ENCODE data around the gene CELF5.

The CELF5 gene

DNA sequence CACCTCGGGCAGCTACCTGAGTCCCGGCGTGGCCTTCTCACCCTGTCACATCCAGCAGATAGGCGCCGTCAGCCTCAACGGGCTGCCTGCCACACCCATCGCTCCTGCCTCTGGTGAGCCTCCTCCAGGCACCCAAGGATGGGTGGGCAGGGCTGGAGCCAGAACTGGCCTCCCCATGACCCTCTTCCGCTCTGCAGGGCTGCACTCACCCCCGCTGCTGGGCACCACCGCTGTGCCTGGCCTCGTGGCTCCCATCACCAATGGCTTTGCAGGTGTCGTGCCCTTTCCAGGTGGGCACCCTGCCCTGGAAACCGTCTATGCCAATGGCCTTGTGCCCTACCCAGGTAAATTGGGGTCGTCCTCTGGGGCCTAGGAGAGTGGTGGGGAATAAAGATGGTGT is 57.7 kb downstream of the CELF5 start:
- DNase-seq (ENCODE audit: low read depth): no peak
- TF ChIP-seq, protein P1, sequence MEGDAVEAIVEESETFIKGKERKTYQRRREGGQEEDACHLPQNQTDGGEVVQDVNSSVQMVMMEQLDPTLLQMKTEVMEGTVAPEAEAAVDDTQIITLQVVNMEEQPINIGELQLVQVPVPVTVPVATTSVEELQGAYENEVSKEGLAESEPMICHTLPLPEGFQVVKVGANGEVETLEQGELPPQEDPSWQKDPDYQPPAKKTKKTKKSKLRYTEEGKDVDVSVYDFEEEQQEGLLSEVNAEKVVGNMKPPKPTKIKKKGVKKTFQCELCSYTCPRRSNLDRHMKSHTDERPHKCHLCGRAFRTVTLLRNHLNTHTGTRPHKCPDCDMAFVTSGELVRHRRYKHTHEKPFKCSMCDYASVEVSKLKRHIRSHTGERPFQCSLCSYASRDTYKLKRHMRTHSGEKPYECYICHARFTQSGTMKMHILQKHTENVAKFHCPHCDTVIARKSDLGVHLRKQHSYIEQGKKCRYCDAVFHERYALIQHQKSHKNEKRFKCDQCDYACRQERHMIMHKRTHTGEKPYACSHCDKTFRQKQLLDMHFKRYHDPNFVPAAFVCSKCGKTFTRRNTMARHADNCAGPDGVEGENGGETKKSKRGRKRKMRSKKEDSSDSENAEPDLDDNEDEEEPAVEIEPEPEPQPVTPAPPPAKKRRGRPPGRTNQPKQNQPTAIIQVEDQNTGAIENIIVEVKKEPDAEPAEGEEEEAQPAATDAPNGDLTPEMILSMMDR (IDR thresholded peaks at IDR 0.05; ENCODE audit: low read length, missing control alignments): no peak
- H3K4me3 ChIP-seq (replicated peaks; ENCODE audit: low read depth, low read length): no peak overlapping the region

DNA sequence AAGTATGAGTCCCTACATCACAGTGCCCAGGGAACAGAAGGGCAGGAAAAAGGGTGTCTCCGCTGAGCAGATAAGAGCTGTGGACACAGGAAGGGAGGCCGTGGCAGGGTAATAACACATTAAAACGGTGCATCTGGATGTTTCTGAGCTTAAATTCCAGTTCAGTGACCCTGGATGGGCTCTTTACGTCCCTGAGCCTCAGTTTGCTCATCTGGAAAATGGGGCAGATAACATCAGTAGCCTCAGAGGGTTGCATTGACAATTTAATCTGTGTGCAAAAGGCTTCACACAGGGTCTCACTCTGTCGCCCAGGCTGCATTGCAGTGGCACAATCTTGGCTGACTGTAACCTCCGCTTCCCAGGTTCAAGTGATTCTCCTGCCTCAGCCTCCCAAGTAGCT is 58.1 kb downstream of the CELF5 start:
- DNase-seq (ENCODE audit: low read depth): no peak
- no peak overlapping the region for H3K4me3 ChIP-seq (replicated peaks; ENCODE audit: low read depth, low read length)
- TF ChIP-seq, protein P1 (IDR thresholded peaks at IDR 0.05; ENCODE audit: low read length, missing control alignments): no peak

DNA sequence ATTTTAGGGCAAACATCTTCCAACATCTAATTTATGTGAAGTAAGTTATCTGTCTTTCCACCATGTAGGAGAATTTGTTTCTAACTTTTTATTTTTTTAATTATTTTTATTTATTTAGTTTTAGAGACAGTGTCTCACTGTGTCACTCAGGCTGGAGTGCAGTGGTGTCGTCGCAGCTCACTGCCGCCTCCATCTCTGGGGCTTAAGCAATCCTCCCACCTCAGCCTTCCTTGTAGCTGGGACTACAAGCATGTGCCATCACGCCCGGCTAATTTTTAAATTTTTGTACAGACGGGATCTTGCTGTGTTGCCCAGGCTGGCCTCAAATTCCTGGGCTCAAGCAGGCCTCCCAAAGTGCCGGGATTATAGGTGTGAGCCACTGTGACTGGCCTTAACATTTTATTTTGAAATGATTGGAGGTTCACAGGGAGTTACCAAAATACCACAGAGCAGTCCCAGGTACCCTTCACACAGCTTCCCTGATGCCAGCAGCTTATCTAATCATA is 58.8 kb downstream of the CELF5 start:
- H3K4me3 ChIP-seq (replicated peaks; ENCODE audit: low read depth, low read length): no peak overlapping the region
- no peak for DNase-seq (ENCODE audit: low read depth)
- TF ChIP-seq, protein P1 (IDR thresholded peaks at IDR 0.05; ENCODE audit: low read length, missing control alignments): no peak

DNA sequence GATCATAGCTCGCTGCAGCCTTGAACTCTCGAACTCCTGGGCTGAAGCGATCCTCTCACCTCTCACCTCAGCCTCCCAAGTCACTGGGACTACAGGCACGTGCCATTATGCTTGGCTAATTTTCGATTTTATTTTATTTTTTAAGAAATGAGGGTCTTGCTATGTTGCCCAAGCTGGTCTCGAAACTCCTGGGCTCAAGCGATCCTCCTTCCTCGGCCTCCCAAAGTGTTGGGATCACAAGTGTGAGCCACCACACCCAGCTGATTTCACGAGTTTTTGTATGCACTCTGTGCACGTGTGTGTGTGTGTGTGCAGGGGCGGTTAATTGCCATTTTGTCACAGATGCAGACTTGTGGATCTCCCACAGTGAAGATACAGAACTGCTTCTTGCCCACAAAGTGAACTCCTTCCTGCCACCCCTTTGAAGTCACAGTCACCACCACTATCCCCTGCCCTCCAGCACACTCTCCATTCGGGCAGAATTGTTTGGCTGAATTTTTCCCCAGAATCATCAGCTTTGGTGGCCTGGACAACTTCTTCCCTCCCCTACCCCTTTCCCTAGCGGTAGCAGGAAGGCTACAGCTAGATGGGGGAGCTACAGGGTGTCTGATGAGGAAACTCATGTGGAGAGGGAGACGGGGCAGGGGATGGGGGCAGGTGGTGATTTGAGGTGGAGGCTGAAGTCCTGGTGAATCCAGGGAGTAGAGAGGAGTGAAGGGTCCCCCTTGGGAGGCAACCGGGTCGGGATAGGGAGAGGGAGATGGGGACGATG is 59.6 kb downstream of the CELF5 start:
- TF ChIP-seq, protein P1 (IDR thresholded peaks at IDR 0.05; ENCODE audit: low read length, missing control alignments): no peak
- H3K4me3 ChIP-seq (replicated peaks; ENCODE audit: low read depth, low read length): no peak overlapping the region
- no peak for DNase-seq (ENCODE audit: low read depth)

DNA sequence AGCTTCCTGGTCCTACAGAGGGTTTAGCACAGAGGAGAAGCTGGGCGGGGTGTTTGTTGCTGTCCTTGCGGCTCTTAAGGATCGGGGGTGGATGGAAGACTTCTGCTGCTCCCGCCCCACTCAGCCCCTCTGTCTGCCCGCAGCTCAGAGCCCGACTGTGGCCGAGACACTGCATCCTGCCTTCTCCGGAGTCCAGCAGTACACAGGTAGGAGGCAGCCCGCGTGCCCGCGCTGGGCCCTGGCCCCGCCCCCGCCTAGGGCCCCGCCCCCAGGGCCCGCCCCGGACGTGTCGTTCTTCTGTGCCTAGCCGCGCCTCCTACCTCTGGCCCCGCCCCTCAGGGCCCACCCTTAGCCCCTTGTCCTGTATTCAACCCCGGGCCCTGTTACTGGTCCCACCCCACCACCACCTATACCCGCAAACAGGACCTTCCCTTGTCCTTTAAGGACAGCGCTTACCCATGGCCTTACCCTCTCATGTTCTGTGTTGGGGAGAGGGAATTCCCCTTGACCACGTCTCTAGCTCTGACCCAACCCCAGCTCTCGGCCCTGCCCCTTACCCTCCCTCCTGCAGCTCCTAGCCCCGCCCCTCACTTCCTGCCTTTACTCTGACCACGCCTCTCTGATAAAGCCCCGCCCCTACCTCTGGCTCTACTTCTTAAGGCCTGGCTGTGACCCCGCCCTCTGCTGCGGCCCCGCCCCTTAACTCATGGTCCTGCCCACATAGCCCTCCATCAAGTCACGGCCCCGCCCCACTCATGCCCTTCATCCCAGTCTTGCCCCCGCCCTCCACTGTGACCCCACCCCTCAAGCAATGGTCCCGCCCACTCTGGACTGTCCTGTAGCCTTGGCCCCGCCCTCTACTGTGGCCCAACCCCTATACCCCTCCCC is 60.5 kb downstream of the CELF5 start:
- peak; percentile 44 for DNase-seq (ENCODE audit: low read depth)
- H3K4me3 ChIP-seq (replicated peaks; ENCODE audit: low read depth, low read length): no peak overlapping the region
- TF ChIP-seq, protein P1 (IDR thresholded peaks at IDR 0.05; ENCODE audit: low read length, missing control alignments): no peak

DNA sequence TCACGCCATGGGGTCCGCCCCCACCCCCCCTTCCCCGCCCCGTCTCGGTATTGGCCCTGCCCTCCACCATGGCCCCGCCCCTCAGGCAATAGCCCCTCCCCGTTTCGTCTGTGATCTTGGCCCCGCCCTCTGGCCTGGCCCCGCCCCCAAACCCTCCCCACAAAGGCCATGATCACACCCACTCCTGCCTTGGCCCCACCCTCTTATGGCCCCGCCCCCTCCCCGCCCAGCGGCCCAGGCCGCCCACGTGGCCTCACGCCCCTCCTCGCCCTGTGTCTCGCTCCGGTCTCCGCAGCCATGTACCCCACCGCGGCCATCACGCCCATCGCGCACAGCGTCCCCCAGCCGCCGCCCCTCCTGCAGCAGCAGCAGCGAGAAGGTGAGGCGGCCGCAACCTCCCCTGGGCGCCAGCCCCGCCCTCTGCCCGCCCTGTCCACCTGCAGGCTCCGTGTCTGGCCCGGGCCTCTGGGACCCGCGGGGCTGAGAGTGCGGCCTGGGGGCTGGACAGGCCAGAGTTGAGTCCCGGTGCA is 61.3 kb downstream of the CELF5 start:
- TF ChIP-seq, protein P1 (IDR thresholded peaks at IDR 0.05; ENCODE audit: low read length, missing control alignments): no peak
- H3K4me3 ChIP-seq (replicated peaks; ENCODE audit: low read depth, low read length): no peak overlapping the region
- DNase-seq (ENCODE audit: low read depth): peak; percentile 31

Data from fibroblast of pulmonary artery (primary cell).